Skin of body (tissue), 2 donors: Measurements from ENCODE around the gene SRP14. TPM values are rescaled to one million over a fixed set of nuclear protein-coding genes. Genes with fewer than 3 reads are reported as not detected.
"Not testable (repeated sequence)": the region's sequence is repeated elsewhere in the genome, so short reads cannot be mapped to it uniquely, and the experiment has no call there.

Source experiments
- DNase-seq: peaks from one replicate; lab custom pipeline; 2025; lab: John Stamatoyannopoulos, UW
- total RNA-seq: library from RNA; depleted of rRNA; stranded (reverse); fragments of >200 nt; gene quantifications from one replicate; pipeline ENCODE4 v1.2.3, GENCODE V29; 2014

The SRP14 gene
- total RNA-seq, 1 donor from 2014 or later = 130 TPM

DNA sequence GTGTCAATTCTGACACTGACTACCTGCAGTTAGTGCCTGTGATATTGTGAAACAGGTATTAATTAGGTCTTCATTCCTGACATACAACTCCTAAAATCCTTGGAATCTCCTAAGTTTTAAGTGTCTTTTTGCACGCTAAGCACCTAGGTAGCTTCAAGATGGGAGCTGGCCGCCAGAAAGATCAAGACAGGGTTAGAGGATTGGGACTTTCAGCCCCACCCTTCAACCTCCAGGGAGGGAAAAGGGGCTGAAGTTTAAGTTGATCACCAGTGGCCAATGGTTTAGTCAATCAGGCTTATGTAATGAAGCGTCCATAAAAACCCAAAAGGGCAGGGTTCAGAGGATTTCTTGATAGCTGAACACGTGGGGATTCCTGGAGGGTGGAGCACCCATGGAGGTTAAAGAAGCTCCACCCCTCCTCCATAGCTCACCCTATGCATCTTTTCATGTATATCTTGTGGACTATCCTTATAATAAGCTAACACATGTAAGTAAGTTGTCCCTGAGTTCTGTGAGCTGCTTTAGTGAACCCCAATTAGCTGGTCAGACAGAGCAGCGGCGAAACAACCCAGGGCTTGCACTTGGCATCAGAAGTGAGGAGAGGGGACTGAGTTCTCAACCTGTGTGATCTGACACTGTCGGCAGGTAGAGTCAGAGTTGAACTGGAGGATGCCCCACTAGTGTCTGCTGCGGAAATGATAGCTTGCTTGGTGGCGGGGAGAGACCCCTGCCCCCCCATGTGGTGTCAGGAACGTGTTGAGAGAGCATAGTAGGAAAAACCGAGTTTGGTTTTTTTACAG is 12.8 kb upstream of the SRP14 start:
- no peak for DNase-seq

- peak; percentile 47 for DNase-seq
Measured at GRCh38 chr15:40050788-40051470, 11.9 kb upstream of the SRP14 start.

DNA sequence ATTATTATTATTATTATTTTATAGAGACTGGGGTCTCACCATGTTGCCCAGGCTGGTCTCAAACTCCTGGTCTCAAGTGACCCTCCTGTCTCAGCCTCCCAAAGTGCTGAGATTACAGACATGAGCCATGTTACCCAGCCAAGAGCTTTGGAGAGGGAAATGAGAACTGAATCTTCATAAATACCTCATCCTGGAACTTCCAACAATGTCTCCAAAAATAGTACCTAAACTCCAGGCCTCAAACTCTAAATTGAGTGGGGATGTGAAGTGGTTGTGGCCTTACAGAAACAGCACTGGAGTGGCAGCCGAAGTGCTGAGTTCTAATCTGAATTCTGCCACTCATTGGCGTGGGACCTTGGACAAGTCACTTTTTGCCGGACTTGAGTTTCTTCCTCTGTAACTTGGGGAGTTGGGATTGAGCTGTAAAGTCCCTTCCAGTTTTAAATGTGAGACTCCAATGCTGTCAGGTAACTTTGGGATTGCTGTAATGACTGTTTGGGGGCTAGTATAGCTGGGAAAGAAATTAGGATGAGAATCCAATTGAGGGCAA is 10.0 kb upstream of the SRP14 start:
- no peak for DNase-seq

GRCh38 chr15:40048211-40048792 is 9.3 kb upstream of the SRP14 start:
- no peak for DNase-seq

GRCh38 chr15:40047415-40048210 is 8.6 kb upstream of the SRP14 start:
- no peak for DNase-seq

DNA sequence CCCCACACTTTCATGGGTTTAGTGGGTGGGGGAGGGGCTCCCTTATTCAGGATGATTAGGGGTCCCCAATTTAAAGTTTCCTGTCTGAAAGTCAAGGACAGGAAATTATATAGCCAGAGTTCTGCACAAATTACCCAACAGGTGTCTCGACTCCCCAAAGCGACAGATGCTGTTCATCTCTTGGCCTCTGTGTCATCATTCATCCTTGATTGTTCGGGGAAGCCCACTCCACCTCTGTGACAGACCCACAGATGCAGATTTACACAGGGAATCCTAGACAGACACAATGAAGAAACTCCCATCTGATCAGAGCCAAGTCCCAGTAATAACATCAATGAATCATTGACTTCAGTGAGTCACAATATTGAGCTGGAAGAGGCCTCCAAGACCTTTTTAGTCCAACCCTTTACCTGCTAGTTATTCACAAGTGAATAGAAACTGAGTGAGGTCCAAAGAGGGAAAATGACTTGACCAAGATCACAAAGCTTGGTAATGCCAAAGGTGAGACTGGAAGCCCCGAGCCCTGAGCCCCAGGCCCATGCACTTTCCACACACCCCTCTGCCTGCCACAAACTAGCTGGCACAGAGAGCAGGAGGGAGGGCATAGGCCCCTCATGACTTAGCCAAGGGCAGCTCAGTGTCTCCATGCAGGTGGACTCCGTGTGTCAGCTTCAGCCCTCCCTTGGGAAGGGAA is 7.9 kb upstream of the SRP14 start:
- DNase-seq = no peak

DNA sequence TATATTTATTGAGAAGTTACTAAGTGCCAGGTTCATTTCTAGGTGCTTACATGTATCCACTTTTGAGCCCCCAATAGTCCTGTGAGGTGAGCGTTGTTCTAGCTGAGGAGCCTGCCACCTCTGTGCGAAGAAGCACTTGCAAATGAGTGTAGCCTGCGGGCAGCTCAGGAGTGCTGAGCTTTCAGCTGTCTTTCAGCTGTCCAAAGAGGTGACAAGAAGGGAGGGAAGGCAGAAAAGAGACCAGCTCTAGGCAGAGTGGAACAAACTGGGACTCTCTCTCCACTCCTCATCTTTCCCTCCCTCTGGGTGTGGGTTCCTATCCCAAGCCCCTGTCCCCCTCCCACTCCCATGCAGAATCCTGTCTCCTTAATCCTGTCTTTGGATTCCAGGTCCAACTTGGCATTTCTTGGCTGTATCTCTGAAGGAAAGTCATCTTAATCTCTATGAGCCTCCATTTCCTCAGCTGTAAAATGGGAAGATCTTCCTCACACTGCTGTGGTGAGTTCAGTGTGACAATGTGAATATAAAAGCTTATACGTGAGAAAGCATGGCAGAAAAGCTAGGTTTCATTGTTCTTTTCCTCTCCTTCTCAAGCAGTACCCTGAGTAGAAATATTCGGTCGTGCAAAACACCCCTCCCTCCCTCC is 6.7 kb upstream of the SRP14 start:
- no peak for DNase-seq

DNA sequence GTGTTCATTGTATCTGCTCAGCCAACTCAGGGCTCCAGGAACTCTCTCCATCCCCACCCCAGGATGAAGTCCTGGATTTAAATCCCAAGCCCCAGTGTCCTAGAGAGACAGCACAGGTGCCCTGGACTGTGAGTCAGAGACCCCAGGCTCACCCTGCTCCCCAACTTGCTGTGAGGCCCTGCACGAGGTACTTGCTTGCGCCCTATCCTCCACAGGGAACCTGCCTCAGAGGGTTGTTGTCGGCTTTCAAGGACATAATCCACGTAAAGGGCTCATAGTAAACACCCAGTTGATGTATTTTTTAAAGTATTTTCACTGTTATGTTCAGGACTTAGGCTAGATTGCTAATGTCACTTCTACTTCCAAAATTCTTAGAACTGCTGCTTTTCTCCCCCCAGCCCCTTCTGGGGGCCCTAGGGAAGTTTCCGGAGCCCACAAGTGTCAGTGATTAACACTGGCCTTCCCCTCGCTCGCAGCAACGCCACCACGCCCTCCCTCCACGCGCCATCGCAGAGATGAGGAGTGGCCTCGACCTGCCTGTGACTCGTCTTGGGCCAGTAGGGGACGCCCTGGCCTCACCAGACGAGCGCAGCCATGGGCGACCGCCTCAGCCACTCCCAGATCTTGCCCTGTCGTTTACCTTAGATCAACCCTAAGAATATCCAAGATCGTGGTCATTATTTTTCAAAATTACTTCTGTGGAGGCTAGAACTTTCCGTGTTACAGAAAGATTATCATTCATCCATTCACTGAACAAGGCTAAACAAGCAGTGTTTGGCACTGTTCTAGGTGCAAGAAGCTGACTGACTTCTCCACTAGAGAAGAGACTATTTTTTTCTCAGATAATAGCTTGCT is 6.0 kb upstream of the SRP14 start:
- DNase-seq = peak; percentile 67

DNA sequence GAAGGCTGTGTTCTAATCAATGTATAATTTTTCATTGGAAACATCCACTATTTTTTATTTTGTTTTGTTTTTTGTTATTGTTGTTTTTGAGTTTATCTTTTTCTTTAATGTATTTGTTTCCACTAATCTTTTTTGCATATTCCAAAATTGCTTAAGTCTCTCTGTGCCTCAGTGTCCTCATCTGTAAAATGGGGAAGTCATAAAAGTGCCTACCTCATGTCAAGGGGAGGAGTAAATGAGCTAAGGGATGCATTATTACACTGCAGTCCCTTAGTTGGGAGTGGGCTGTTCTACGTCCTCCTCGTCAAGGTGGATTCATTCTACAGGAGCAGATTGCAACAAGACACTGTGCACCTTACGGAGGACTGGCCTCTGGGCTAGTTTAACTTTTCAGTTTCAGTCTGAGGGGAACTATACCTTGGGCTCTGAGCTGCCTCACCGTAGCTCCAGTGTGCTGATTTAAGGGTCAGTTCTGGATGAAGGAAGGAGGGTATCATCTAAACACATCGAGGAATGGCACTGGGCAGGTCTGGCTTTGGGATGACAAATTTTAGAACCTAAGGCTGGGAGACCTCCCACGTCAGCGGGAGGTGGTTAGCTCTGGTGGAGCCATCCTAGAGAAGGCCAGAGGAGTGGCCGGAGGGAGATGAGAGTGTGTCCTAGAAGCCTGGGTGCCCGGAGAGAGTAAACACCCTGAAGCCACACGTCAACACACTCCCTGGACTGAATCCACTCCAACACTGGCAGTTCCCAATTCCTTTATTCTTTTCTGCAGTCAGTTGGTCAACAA is 5.1 kb upstream of the SRP14 start:
- DNase-seq = no peak

DNA sequence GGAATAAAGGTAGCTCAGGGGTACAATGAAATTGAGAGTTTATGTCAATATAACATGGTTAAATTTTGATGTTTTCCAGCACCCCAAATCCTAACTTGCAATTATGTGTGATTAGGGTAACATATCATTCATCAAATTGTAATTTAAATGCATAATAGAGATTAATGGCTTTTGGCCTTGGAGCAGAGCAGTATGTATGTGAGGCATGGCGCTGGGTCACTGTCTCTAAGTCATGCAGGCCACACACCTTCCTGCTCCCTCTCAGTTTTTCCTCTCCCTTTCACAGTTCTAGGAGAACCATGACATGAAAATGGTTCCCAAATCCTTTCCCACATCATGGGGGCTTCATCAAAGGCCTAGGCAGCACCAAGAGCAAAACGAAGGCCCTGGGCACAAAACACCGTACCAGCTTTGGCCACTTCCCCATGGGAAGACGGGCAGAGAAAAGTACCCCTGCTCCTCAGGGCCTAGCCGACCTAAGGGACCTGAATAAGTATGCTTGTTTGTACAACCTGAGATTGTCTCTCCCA is 3.9 kb upstream of the SRP14 start:
- DNase-seq = no peak

GRCh38 chr15:40040770-40041169 is 1.8 kb upstream of the SRP14 start:
- DNase-seq = no peak

DNA sequence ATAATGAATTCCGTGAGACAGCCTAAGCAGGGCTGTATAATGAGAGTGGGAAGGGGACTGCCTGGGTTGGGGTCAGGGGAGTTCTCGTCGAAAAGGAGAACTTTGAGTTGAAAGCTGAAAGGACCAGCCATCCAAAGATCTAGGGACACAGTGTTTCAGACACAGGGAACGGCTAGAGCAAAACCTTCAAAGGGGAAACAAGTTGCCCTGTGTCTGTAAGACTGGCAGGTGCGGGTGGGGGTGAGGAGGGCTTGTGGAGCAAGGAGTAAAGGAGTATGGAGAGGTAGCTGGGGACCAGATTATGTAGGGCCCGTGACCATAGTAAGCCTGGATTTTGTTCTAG is 1.3 kb upstream of the SRP14 start:
- DNase-seq = no peak

DNA sequence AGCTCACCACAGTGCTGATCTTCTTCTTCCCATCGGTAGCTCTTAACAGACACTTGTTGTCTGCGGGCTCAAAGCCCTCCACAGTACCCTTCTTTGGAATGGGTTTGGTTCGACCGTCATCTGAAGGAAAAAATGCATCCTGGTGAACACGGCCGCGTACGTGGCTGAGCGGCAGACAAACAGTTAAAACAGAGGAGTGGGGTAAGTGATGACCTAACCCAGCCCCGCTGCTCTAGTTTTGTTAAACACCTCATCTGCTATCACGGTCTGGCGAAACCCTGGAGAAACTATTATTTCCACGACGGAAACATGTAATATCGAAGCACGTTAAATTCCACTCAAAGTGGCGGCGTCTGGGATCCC is 725 bp downstream of the SRP14 start:
- peak; percentile 39 for DNase-seq

- no peak for DNase-seq
Measured at GRCh38 chr15:40037721-40038120, 1.3 kb downstream of the SRP14 start.

- DNase-seq = not testable (repeated sequence)
Measured at GRCh38 chr15:40035182-40035581, 3.8 kb downstream of the SRP14 start.

GRCh38 chr15:40034186-40034946 is 4.6 kb downstream of the SRP14 start:
- no peak for DNase-seq

DNA sequence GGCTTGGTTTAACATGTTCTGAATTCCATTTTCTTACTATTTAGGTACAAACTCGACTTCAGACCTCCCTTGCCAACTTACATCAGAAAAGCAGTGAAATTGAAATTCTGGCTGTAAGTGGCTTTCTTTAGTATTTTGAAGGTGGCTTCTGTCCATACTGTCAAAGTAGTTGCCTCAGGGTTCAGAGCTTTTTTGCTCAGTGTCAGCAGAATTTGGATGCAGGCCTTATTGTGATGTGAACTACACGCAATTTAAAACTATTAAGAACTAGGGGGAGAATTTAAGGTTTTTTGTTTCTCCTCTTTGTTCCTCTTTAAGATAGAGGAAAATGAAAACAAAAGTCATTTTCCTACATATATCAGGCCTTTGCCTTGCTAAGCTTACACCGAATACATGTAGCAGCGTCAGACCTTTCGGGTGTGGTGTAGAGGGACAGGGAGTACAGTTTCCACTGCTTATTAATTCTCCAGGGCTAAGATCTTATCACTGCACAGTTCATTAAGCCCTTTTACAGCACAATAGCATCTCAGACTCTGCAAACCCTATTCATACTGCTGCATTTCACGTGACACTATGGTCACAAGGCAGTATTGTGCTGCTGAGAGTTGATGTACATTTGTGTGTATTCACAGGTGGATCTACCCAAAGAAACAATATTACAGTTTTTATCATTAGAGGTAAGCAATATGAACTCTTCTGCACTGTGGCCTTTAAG is 6.7 kb downstream of the SRP14 start:
- no peak for DNase-seq
